ENCODE results near the gene AP1S3. TPM values are rescaled to one million over a fixed set of nuclear protein-coding genes. Genes with fewer than 3 reads are reported as not detected.

The AP1S3 gene
- total and polyA plus RNA-seq, 2 donors (not counting 3 experiments of a cell fraction or from before 2014, with no cell fraction given), result 0.69 to 3.8 TPM

DNA sequence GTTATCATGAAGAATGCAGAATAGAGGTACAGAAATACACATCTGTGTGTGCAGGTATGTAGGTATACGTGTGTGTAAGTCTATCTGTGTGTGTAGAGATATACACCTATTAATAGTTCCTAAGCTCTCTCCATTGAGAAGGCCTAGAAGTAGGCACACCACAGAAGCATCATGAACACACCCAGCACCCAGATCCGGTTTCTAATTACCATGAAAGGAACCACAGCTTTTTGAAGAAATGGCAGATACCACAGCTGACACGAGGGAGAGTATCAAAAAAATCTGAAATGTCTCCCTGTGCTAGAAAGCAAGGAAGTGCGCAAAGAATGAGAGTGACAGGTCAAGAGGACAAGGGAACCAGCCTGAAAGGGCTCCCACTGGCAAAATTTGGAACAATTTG is 27.7 kb upstream of the AP1S3 start:
- H3K9ac ChIP-seq (replicated peaks; ENCODE audit: extremely low read depth, insufficient read depth, low read length), result no peak overlapping the region
- H3K4me1 ChIP-seq (ENCODE audit: control insufficient read depth, extremely low read depth, insufficient read depth, low read length), result no peaks in the 10 kb centered on the region
- intact Hi-C loops (cut with micrococcal nuclease), result no loop called here
- TF ChIP-seq EZH2 (IDR thresholded peaks at IDR 0.05; ENCODE audit: borderline replicate concordance, low read depth, low read length, severe bottlenecking) (no peak), GATA2 (IDR thresholded peaks at IDR 0.05; ENCODE audit: insufficient read depth, insufficient read length, low read depth, low read length) (no peak), FOS (IDR thresholded peaks at IDR 0.05; ENCODE audit: borderline replicate concordance, insufficient read depth, low read length) (no peak), MYC (IDR thresholded peaks at IDR 0.05; ENCODE audit: low read depth, low read length) (no peak), JUN (IDR thresholded peaks at IDR 0.05; ENCODE audit: borderline replicate concordance, insufficient read depth, insufficient read length, low read depth) (no peak), POLR2AphosphoS5 (IDR thresholded peaks at IDR 0.05; ENCODE audit: insufficient read depth, low read depth, low read length) (no peak), POLR2A (IDR thresholded peaks at IDR 0.05; ENCODE audit: low read depth, low read length) (no peak)
- TF ChIP-seq, protein P1, sequence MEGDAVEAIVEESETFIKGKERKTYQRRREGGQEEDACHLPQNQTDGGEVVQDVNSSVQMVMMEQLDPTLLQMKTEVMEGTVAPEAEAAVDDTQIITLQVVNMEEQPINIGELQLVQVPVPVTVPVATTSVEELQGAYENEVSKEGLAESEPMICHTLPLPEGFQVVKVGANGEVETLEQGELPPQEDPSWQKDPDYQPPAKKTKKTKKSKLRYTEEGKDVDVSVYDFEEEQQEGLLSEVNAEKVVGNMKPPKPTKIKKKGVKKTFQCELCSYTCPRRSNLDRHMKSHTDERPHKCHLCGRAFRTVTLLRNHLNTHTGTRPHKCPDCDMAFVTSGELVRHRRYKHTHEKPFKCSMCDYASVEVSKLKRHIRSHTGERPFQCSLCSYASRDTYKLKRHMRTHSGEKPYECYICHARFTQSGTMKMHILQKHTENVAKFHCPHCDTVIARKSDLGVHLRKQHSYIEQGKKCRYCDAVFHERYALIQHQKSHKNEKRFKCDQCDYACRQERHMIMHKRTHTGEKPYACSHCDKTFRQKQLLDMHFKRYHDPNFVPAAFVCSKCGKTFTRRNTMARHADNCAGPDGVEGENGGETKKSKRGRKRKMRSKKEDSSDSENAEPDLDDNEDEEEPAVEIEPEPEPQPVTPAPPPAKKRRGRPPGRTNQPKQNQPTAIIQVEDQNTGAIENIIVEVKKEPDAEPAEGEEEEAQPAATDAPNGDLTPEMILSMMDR (IDR thresholded peaks at IDR 0.05; ENCODE audit: extremely low read depth in 1 of 2, insufficient read depth in 1 of 2, low read depth in 1 of 2, low read length in 2 of 2), result no peak
- TF ChIP-seq, protein P2, sequence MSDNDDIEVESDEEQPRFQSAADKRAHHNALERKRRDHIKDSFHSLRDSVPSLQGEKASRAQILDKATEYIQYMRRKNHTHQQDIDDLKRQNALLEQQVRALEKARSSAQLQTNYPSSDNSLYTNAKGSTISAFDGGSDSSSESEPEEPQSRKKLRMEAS (IDR thresholded peaks at IDR 0.05; ENCODE audit: insufficient read depth, insufficient read length), result no peak
- no peaks in the 10 kb centered on the region for H3K36me3 ChIP-seq (ENCODE audit: control insufficient read depth in 2 of 2, extremely low read depth in 1 of 2, insufficient read depth in 2 of 2, low read length in 2 of 2)
- no peak for DNase-seq (ENCODE audit: low read depth, low spot score)
- no peak overlapping the region for H2AFZ ChIP-seq (ENCODE audit: low read depth, low read length)
- BruUV-seq (replicated peaks), result no TSS peak
- H3K9me1 ChIP-seq (replicated peaks; ENCODE audit: control insufficient read depth, extremely low read depth, insufficient read depth, low read length), result no peaks in the 10 kb centered on the region
- ChIA-PET POLR2A (no interaction called here), CTCF (no interaction called here)
- H3K4me2 ChIP-seq (ENCODE audit: insufficient read depth, low read length), result no peak overlapping the region
- no peaks in the 10 kb centered on the region for H3K27me3 ChIP-seq (ENCODE audit: control insufficient read depth in 2 of 2, insufficient read depth in 2 of 2, low read length in 2 of 2)
- H3K9me3 ChIP-seq (replicated peaks; ENCODE audit: control insufficient read depth, insufficient read depth, low read length), result no peaks in the 10 kb centered on the region
- no peak overlapping the region for H3K4me3 ChIP-seq (replicated peaks in 1 of 3; ENCODE audit: insufficient read depth in 1 of 3, low read depth in 1 of 3, low read length in 3 of 3)
- no peaks in the 10 kb centered on the region for H3K79me2 ChIP-seq (ENCODE audit: control insufficient read depth, insufficient read depth, low read length)
- H3K27ac ChIP-seq (ENCODE audit: insufficient read depth, low read depth, low read length), result no peak overlapping the region
- dilution Hi-C loops (cut with MboI; ENCODE audit: extremely low pct_ligation_motif_present, low sequenced_read_pairs), result no loop called here
- FAIRE-seq, result no peak
- H4K20me1 ChIP-seq (replicated peaks; ENCODE audit: control insufficient read depth, extremely low read depth, insufficient read depth, low read length), result no peaks in the 10 kb centered on the region
